CD4-positive, alpha-beta memory T cell (primary cell): ENCODE data around the gene FUZ. TPM values are rescaled to one million over a fixed set of nuclear protein-coding genes. Genes with fewer than 3 reads are reported as not detected.

Experiments
- CTCF ChIA-PET: fragments of 350-600 bp; sonication (Branson Sonifier 250); formaldehyde crosslinking; loops from one replicate; lab custom pipeline; 2021; ENCODE audit warnings: inconsistent platforms; ENCODE audit not compliant: partially characterized antibody; lab: Charles Lee
- POLR2A ChIA-PET: fragments of 350-600 bp; sonication (Branson Sonifier 250); formaldehyde crosslinking; loops from one replicate; lab custom pipeline; 2021; ENCODE audit not compliant: partially characterized antibody; lab: Charles Lee
- DNase-seq, 5 donors: peaks; one replicate each; pipeline versions ENCODE4 v3.0.0 to v3.0.0-alpha.2; 2020 to 2022; ENCODE audit warnings: mixed read lengths in 1 of 5
- H3K27ac ChIP-seq: one replicate; pipeline ENCODE4 v1.7.0; 2013; ENCODE audit warnings: low read depth, low read length
- H3K27me3 ChIP-seq: 2 replicates; pipeline ENCODE4 v1.7.0; 2013; ENCODE audit warnings: mild to moderate bottlenecking, low read length, moderate library complexity; ENCODE audit not compliant: insufficient read depth
- H3K36me3 ChIP-seq: 2 replicates; pipeline ENCODE4 v1.7.0; 2013; ENCODE audit warnings: mild to moderate bottlenecking, low read length, moderate library complexity; ENCODE audit not compliant: insufficient read depth
- H3K4me1 ChIP-seq: 2 replicates; pipeline ENCODE4 v1.7.0; 2013; ENCODE audit warnings: mild to moderate bottlenecking, low read length, moderate library complexity; ENCODE audit not compliant: insufficient read depth
- H3K4me3 ChIP-seq, 2 donors: one replicate each; pipeline ENCODE4 v1.7.0; 2013; ENCODE audit warnings: low read length in 2 of 2, mild to moderate bottlenecking in 1 of 2
- H3K9me3 ChIP-seq, 2 donors: one replicate each; pipeline ENCODE4 v1.7.0; 2013; ENCODE audit warnings: low read length in 2 of 2, control low read depth in 1 of 2; ENCODE audit not compliant: control insufficient read depth in 1 of 2
- H3K27ac Mint-ChIP-seq, 7 donors: one replicate each; pipeline ENCODE4 v1.8.0; 2020 to 2021; ENCODE audit warnings: mixed read lengths in 7 of 7, mild to moderate bottlenecking in 6 of 7, inconsistent platforms in 3 of 7, moderate library complexity in 3 of 7
- H3K27me3 Mint-ChIP-seq, 2 donors: one replicate each; pipeline ENCODE4 v1.8.0; 2020 to 2021; ENCODE audit warnings: mixed read lengths in 2 of 2
- H3K36me3 Mint-ChIP-seq, 2 donors: one replicate each; pipeline ENCODE4 v1.8.0; 2020 to 2021; ENCODE audit warnings: mixed read lengths in 2 of 2, inconsistent platforms in 1 of 2, mild to moderate bottlenecking in 1 of 2
- H3K4me1 Mint-ChIP-seq, 4 donors: one replicate each; pipeline ENCODE4 v1.8.0; 2020 to 2021; ENCODE audit warnings: mixed read lengths in 4 of 4, mild to moderate bottlenecking in 1 of 4
- H3K4me3 Mint-ChIP-seq, 8 donors: one replicate each; pipeline ENCODE4 v1.8.0; 2020 to 2021; ENCODE audit warnings: mixed read lengths in 8 of 8, mild to moderate bottlenecking in 7 of 8, moderate library complexity in 6 of 8, inconsistent platforms in 3 of 8
- H3K9me3 Mint-ChIP-seq, 8 donors: one replicate each; pipeline ENCODE4 v1.8.0; 2020 to 2021; ENCODE audit warnings: mixed read lengths in 8 of 8, mild to moderate bottlenecking in 5 of 8, inconsistent platforms in 3 of 8, moderate library complexity in 1 of 8
- intact Hi-C: fragments of 100-400 bp; cut with micrococcal nuclease; formaldehyde crosslinking; loops from one replicate; pipeline ENCODE4 v1.15.1; 2023
- polyA plus RNA-seq, 2 donors: library from polyadenylated mRNA; unstranded; fragments of 300-500 nt; fragmentation: Illumina TruSeq; gene quantifications; one replicate each; pipeline ENCODE4 v1.2.3, GENCODE V29; 2021
- total RNA-seq, 2 experiments: library from RNA; stranded (reverse); gene quantifications; one replicate each; pipeline ENCODE4 v1.2.3, GENCODE V29; 2021

FUZ gene
- total and polyA plus RNA-seq, 4 experiments from 2014 or later, result 4.9 to 24.1 (median 14.9) TPM

DNA sequence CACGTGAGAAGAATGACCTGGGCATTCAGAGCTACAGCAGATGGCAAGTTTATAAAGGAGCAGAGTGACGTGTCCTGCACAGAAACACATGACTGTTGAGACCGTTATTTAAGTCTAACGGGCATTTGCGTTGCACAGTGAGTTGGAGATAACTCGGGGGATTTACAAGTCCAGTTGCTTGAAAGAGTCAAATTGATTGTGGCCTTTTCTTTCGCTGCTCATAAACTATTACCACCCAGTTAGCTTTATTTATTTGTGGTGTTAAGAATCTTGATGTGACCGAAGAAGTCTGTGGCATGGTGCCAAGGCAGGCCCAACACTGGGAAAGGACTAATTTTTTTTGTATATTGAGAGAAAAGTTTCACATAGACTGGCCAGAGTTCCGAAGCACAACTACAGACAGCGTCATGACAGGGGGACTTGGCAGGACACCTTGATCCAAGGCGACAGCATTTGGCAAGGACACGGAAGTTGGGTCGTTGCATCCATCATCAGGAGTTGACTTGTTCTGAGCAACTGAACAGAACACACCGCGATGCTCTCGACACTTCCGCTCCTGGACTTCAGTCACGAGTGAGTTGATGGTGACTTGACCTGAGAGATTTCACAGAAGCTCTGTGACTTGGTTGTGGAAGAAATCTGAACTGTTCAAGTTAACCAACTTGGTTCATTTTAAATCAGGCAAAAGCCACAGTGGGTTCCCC lies 25.9 kb upstream of the FUZ start:
- Histone ChIP-seq H3K4me1 (no peaks in the 10 kb centered on the region), H3K9me3 (no peaks in the 10 kb centered on the region), H3K27me3 (no peaks in the 10 kb centered on the region), H3K4me3 (no peak overlapping the region), H3K36me3 (peaks cover 24% of the 10 kb centered on the region), H3K27ac (no peak overlapping the region)
- CTCF ChIA-PET, result no interaction called here
- Mint-ChIP-seq H3K27me3 (no peaks in the 10 kb centered on the region), H3K9me3 (no peaks in the 10 kb centered on the region), H3K4me3 (no peak overlapping the region), H3K27ac (no peak overlapping the region), H3K36me3 (peaks cover 25% of the 10 kb centered on the region in 2 donors), H3K4me1 (no peaks in the 10 kb centered on the region)
- DNase-seq, result no peak
- intact Hi-C loops, result no loop called here
- POLR2A ChIA-PET, result interaction anchor here (0.5 kb wide), 1 partner anchor 105 kb away, joined by 3 read pairs; no protein-coding TSS in a partner anchor

DNA sequence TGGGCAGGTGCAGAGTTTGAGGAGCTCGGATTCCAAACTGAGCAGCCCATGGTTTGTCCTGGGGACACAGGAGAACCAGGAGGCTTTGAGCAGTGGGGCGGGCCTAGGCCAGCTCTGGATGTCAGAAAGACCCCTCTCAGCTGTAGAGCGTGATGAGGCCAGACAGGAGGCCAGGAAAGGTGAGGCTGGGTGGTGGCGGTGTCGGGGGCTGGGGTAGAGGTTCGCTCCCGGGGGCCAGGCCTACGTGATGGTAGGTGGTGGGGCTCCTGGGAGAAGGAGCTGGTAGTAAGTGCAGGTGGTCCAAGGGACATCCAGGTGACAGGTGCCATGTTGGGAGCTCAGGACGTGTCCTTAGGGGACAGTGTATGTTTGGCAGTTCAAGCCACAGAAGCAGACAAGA lies 24.3 kb upstream of the FUZ start:
- Histone ChIP-seq H3K9me3 (no peaks in the 10 kb centered on the region), H3K4me1 (no peaks in the 10 kb centered on the region), H3K27ac (no peak overlapping the region), H3K36me3 (peaks cover 33% of the 10 kb centered on the region), H3K27me3 (no peaks in the 10 kb centered on the region), H3K4me3 (no peak overlapping the region)
- ChIA-PET POLR2A (interaction anchor here (0.5 kb wide), 1 partner anchor 368 kb away, joined by 3 read pairs; no protein-coding TSS in a partner anchor), CTCF (no interaction called here)
- H3K27ac Mint-ChIP-seq, result peak overlapping the region in 1 of 7 donors; percentile 77
- no peak overlapping the region for H3K4me3 Mint-ChIP-seq
- H3K36me3 Mint-ChIP-seq, result peaks cover 35 to 39% of the 10 kb centered on the region in 2 donors
- intact Hi-C loops, result no loop called here
- DNase-seq, result no peak
- H3K27me3 Mint-ChIP-seq, result no peaks in the 10 kb centered on the region
- no peaks in the 10 kb centered on the region for H3K4me1 Mint-ChIP-seq
- H3K9me3 Mint-ChIP-seq, result peaks cover 0 to 2% (median 0%) of the 10 kb centered on the region in 8 donors

DNA sequence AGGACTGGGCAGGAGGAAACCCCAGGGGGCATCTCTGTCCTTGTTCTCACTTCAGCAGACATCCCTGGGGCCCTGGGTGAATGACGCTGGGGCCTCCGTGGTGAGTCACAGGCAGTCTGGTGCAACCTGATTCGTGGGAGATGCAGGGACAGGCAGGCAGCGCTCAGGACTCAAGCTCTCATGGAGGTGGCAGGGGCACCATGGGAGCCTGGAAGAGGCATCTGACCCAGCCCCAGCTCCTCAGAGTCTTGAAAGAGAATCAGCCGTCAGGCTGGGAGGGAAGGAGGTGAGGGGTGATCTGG lies 23.9 kb upstream of the FUZ start:
- no peak for DNase-seq
- ChIA-PET CTCF (no interaction called here), POLR2A (no interaction called here)
- peaks cover 38% of the 10 kb centered on the region for H3K36me3 ChIP-seq
- Mint-ChIP-seq H3K4me3 (peak overlapping the region in 1 of 8 donors; percentile 26), H3K4me1 (no peaks in the 10 kb centered on the region), H3K9me3 (peaks cover 0 to 2% (median 0%) of the 10 kb centered on the region in 8 donors), H3K27me3 (no peaks in the 10 kb centered on the region), H3K27ac (peak overlapping the region in 1 of 7 donors; percentile 36), H3K36me3 (peaks cover 37 to 43% of the 10 kb centered on the region in 2 donors)
- no peaks in the 10 kb centered on the region for H3K4me1 ChIP-seq
- H3K27me3 ChIP-seq, result no peaks in the 10 kb centered on the region
- H3K27ac ChIP-seq, result no peak overlapping the region
- no peak overlapping the region for H3K4me3 ChIP-seq
- intact Hi-C loops, result no loop called here
- H3K9me3 ChIP-seq, result no peaks in the 10 kb centered on the region

DNA sequence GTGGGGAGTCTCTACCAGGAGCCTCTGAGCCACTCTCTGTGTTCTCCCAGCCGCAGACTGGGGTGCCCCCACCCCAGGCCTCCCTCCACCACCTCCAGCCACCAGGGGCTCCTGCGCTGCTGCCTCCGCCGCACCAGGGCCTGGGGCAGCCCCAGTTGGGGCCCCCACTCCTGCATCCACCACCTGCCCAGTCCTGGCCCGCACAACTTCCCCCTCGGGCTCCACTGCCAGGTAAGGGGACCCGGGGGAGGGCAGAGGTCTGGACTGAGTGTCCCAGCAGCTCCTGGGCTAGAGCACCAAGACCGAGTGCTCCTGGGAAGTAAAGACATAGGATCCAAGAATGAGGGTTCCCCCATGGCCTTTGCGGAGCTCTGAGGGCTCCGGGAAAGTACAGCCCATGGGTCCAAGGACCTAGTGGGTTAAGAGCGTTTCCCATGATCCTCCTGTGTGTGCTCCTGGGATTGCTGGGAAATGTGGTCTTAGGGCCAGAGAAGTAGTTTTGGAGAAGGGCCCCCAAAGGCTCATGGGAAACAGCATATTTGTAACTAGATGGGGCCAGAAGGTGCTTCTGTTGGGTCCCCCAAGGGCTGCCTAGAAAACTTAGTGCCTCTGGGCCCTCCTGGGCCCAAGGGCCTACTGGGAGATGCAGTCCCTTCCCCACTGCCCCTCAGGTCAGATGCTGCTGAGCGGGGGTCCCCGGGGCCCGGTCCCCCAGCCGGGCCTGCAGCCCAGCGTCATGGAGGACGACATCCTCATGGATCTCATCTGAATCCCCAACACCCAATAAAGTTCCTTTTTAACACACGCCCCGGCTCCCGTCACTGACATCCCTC lies 23.3 kb upstream of the FUZ start:
- peaks cover 37 to 43% of the 10 kb centered on the region in 2 donors for H3K36me3 Mint-ChIP-seq

DNA sequence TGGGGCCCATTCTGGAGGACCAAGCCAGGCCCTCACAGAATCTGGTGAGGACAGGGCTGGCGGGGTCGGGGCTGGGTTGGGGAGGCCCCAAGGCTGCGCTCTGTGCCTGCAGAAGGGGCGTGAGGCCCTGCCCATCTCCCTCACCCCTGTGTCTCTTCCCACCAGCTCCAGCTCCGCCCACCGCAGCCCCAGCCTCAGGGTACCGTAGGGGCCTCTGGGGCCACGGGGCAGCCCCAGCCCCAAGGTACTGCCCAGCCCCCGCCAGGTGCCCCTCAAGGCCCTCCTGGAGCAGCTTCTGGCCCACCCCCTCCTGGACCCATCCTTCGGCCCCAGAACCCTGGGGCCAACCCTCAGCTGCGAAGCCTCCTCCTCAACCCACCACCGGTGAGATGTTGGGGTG lies 22.5 kb upstream of the FUZ start:
- Mint-ChIP-seq H3K36me3 (peaks cover 37 to 43% of the 10 kb centered on the region in 2 donors), H3K4me3 (no peak overlapping the region)
- POLR2A ChIA-PET, result interaction anchor here (0.6 to 0.9 kb wide), 2 partner anchors 17 to 708 kb away, joined by 3 read pairs; no protein-coding TSS in a partner anchor

More for the DNA sequence above, 23.3 kb upstream of the FUZ start:
- no peak for DNase-seq
- H3K27me3 Mint-ChIP-seq, result no peaks in the 10 kb centered on the region
- peaks cover 0 to 2% (median 0%) of the 10 kb centered on the region in 8 donors for H3K9me3 Mint-ChIP-seq
- Histone ChIP-seq H3K27ac (no peak overlapping the region), H3K27me3 (no peaks in the 10 kb centered on the region), H3K36me3 (peaks cover 44% of the 10 kb centered on the region), H3K9me3 (no peaks in the 10 kb centered on the region), H3K4me3 (no peak overlapping the region), H3K4me1 (no peaks in the 10 kb centered on the region)
- CTCF ChIA-PET, result no interaction called here
- H3K27ac Mint-ChIP-seq, result no peak overlapping the region
- H3K4me1 Mint-ChIP-seq, result no peaks in the 10 kb centered on the region
- intact Hi-C loops, result no loop called here
- H3K4me3 Mint-ChIP-seq, result no peak overlapping the region
- POLR2A ChIA-PET, result no interaction called here

DNA sequence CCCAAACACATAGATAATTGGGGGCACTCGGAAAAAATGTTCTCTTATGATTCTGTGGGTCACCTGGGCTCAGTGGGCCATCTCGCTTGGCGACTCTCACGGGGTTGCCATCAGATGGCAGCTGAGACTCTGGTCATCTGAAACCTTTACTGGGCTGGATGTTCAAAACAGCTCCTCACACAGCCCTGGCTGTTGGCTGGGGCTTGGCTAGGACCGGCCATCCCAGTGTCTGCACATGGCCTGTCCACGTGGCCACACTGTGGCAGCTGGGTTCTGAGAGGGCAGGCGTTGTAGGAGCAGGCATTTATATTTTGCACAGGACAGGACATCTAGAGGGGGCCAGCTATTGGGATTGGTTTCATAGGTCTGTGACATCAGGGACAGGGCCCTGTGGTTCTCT lies 20.5 kb upstream of the FUZ start:
- no peaks in the 10 kb centered on the region for H3K27me3 ChIP-seq
- CTCF ChIA-PET, result no interaction called here
- DNase-seq, result no peak
- POLR2A ChIA-PET, result interaction anchor here (1.2 kb wide), 1 partner anchor 17 kb away, joined by 4 read pairs; the partner anchor contains the start of gene PTOV1
- H3K36me3 ChIP-seq, result peaks cover 52% of the 10 kb centered on the region
- H3K27ac ChIP-seq, result no peak overlapping the region
- H3K36me3 Mint-ChIP-seq, result peaks cover 32 to 44% of the 10 kb centered on the region in 2 donors
- peak overlapping the region in 2 of 7 donors; percentile 55 to 64 for H3K27ac Mint-ChIP-seq
- no peak overlapping the region for H3K4me3 ChIP-seq
- peaks cover 0 to 2% (median 0%) of the 10 kb centered on the region in 8 donors for H3K9me3 Mint-ChIP-seq
- H3K4me3 Mint-ChIP-seq, result no peak overlapping the region
- H3K27me3 Mint-ChIP-seq, result no peaks in the 10 kb centered on the region
- no peaks in the 10 kb centered on the region for H3K9me3 ChIP-seq
- H3K4me1 Mint-ChIP-seq, result no peaks in the 10 kb centered on the region
- no peaks in the 10 kb centered on the region for H3K4me1 ChIP-seq
- intact Hi-C loops, result no loop called here

More for the DNA sequence above, 22.5 kb upstream of the FUZ start:
- CTCF ChIA-PET, result no interaction called here
- H3K27ac ChIP-seq, result no peak overlapping the region
- intact Hi-C loops, result no loop called here
- H3K27me3 ChIP-seq, result no peaks in the 10 kb centered on the region
- no peak for DNase-seq
- H3K4me1 ChIP-seq, result no peaks in the 10 kb centered on the region
- H3K4me1 Mint-ChIP-seq, result no peaks in the 10 kb centered on the region
- peaks cover 0 to 2% (median 0%) of the 10 kb centered on the region in 8 donors for H3K9me3 Mint-ChIP-seq
- H3K27ac Mint-ChIP-seq, result no peak overlapping the region
- no peak overlapping the region for H3K4me3 ChIP-seq
- no peaks in the 10 kb centered on the region for H3K9me3 ChIP-seq
- H3K36me3 ChIP-seq, result peaks cover 52% of the 10 kb centered on the region
- H3K27me3 Mint-ChIP-seq, result no peaks in the 10 kb centered on the region

DNA sequence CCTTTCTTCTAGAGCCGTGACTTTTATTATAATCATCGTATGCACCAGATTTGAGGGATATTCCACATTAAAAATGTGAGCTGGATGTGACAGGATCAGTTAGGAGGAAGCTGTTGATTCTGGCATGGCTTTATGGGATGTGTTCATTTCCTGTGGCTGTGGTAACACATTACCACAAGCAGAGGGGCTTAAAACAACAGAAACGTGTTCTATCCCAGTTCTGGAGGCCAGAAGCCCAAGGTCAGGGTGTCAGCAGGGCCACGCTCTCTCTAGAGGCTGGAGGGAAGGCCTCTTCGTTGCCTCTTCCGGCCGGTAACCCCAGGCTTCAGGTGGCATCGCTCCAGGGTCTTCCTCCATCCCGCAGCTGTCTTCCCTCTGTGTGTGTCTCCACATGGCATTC lies 19.5 kb upstream of the FUZ start:
- H3K36me3 Mint-ChIP-seq, result peaks cover 25 to 38% of the 10 kb centered on the region in 2 donors
- POLR2A ChIA-PET, result interaction anchor here (1.2 kb wide), 1 partner anchor 18 kb away, joined by 4 read pairs; the partner anchor contains the start of gene PTOV1

More for the DNA sequence above, 19.5 kb upstream of the FUZ start:
- H3K27me3 ChIP-seq, result no peaks in the 10 kb centered on the region
- H3K4me3 ChIP-seq, result no peak overlapping the region
- CTCF ChIA-PET, result no interaction called here
- no peaks in the 10 kb centered on the region for H3K4me1 ChIP-seq
- H3K36me3 ChIP-seq, result peaks cover 52% of the 10 kb centered on the region
- Mint-ChIP-seq H3K4me3 (no peak overlapping the region), H3K4me1 (peaks cover 0 to under 1% (median 0%) of the 10 kb centered on the region in 4 donors), H3K9me3 (peaks cover 0 to 2% (median 0%) of the 10 kb centered on the region in 8 donors), H3K27me3 (no peaks in the 10 kb centered on the region), H3K27ac (peak overlapping the region in 2 of 7 donors; percentile 68 to 83)
- intact Hi-C loops, result no loop called here
- no peak for DNase-seq
- H3K27ac ChIP-seq, result no peak overlapping the region
- no peaks in the 10 kb centered on the region for H3K9me3 ChIP-seq
